Left forelimb (tissue), 1 donor: ENCODE data around the gene PRKG1.

ENCODE experiments used
- DNase-seq: peaks from one replicate; pipeline ENCODE4 v3.0.0-alpha.2; 2018; ENCODE audit warnings: low spot score

PRKG1 gene

DNA sequence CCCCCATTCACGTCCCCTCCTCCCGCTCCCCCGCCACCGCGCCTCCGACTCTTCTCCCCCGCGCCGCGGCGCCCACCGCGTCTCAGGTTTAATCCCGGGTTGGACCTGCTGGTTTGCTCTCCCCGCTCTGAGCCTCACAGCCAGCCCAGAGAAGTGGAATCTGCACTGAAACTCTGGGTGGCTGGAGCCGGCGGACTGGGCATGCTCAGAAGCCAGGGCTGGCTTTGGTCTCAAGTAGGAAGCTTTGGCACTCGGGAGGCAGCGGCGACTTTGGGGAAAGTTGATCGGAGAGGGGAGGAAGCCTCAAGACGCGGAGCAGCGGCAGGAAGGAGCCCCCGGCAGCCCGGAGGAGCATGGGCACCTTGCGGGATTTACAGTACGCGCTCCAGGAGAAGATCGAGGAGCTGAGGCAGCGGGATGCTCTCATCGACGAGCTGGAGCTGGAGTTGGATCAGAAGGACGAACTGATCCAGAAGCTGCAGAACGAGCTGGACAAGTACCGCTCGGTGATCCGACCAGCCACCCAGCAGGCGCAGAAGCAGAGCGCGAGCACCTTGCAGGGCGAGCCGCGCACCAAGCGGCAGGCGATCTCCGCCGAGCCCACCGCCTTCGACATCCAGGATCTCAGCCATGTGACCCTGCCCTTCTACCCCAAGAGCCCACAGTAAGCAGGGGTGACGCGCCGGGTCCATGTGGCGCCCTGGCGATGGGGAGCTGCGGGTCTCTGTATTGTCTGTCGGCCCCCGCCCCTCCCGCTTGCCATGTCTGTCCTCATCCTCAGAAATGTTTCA lies at the start of gene PRKG1:
Gene PRKG1, plus strand, starts transcription at position 250 of the 791 bp plus-strand sequence.
- DNase-seq = peak; percentile 88

- DNase-seq = no peak
Measured at GRCh38 chr10:51028420-51028819, 45.9 kb upstream of the PRKG1 start.

GRCh38 chr10:51029172-51029641 lies 45.1 kb upstream of the PRKG1 start:
- DNase-seq = no peak

- DNase-seq = no peak
Measured at GRCh38 chr10:51030480-51030879, 43.8 kb upstream of the PRKG1 start.

- no peak for DNase-seq
Measured at GRCh38 chr10:51031950-51032349, 42.3 kb upstream of the PRKG1 start.

DNA sequence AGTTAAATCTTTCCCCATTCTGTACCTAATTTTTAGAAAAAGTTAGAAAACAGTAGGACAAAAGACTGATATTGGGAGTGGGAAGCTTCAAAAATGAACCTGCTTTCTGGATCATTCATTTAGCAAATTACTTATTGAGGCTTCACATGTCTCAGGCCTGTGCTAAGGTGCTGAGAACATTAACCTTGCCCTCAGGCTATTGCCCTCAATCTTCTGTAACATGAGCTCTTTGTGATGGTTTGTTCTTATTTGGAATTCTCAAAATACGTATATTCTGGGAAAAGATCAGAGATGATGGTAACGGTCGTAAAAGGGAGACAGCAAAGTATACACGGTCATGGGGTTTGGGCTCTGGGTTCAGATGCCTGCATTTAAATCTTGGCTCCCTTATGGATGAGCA lies 39.5 kb upstream of the PRKG1 start:
- DNase-seq = no peak

DNA sequence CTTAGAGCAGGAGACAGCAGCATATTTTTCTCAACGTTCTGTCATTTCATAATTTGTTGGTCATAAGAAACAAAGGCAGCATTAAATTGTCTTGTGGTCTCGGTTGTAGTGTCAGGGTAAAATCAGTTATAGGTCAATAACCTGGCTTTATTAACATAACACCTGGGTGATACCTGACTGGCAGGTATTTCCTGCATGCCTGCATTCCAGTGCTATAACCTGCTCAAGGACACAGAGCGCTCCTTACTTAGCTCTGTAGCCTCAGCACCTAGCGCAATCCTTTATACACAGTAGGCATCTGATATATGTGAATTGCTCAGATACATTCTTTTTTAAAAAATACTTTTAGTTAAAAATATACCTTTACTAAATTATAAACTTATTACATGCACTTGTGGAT lies 38.9 kb upstream of the PRKG1 start:
- no peak for DNase-seq

- no peak for DNase-seq
Measured at GRCh38 chr10:51045871-51046270, 28.4 kb upstream of the PRKG1 start.

- no peak for DNase-seq
Measured at GRCh38 chr10:51046654-51047053, 27.6 kb upstream of the PRKG1 start.

DNA sequence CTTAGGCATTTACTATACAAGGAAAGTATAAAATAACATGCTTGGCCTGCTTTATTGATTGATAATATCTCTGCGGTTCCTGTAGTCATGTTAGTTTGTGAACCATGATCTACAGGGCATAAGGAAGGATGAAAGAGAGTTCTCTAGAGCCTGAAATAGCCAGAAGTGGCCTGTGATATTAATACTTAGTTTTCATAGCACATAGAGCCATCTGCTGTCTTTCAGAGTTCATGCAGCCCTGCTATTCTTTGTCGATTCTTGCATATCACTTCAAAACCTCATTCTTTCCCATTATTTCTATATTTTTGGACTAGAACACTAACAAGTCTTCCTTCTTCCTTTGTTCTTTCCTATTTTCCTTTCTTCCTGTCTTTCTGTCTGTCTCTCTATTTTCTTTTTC lies 26.4 kb upstream of the PRKG1 start:
- no peak for DNase-seq

GRCh38 chr10:51048792-51049191 lies 25.5 kb upstream of the PRKG1 start:
- DNase-seq = no peak

GRCh38 chr10:51052163-51052562 lies 22.1 kb upstream of the PRKG1 start:
- DNase-seq = no peak

- no peak for DNase-seq
Measured at GRCh38 chr10:51057925-51058324, 16.4 kb upstream of the PRKG1 start.

DNA sequence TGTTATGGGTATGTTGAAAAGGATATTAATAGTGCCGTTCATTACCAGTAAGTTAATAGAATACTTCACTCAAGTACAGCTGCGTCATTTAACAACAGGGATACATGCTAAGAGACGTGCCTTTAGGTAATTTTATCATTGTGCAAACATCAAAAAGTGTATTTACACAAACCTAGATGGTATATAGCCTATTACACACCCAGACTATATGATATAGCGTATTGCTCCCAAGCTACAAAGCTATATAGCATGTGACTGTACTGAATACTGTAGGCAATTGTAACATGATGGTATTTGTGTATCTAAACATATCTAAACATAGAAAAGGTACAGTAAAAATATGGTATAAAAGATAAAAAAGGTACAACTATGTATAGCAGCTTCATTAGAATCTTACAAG lies 11.1 kb upstream of the PRKG1 start:
- DNase-seq = no peak

GRCh38 chr10:51063659-51064535 lies 10.4 kb upstream of the PRKG1 start:
- no peak for DNase-seq

- no peak for DNase-seq
Measured at GRCh38 chr10:51066231-51066630, 8.1 kb upstream of the PRKG1 start.

DNA sequence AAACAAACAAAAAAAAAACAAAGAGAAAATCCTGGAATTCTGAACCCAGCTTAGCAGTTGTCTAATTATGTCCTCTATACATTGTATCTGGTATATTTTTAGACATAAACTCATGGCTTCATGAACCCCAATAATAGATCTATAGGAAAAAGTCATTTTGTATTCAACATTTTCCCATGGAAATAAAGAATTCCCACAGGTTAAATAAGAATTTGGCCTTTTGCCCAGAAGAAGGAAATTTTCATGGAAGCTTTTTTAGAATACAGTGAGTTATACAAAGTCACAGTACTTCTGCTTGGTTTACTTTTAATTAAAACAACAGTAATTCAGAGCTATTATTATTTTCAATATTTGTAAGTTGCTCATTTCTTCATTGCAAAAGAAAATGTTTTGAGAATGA lies 2.1 kb upstream of the PRKG1 start:
- DNase-seq = no peak

- no peak for DNase-seq
Measured at GRCh38 chr10:51072921-51073434, 1.3 kb upstream of the PRKG1 start.

GRCh38 chr10:51073453-51074237 lies 642 bp upstream of the PRKG1 start:
- peak; percentile 72 for DNase-seq

DNA sequence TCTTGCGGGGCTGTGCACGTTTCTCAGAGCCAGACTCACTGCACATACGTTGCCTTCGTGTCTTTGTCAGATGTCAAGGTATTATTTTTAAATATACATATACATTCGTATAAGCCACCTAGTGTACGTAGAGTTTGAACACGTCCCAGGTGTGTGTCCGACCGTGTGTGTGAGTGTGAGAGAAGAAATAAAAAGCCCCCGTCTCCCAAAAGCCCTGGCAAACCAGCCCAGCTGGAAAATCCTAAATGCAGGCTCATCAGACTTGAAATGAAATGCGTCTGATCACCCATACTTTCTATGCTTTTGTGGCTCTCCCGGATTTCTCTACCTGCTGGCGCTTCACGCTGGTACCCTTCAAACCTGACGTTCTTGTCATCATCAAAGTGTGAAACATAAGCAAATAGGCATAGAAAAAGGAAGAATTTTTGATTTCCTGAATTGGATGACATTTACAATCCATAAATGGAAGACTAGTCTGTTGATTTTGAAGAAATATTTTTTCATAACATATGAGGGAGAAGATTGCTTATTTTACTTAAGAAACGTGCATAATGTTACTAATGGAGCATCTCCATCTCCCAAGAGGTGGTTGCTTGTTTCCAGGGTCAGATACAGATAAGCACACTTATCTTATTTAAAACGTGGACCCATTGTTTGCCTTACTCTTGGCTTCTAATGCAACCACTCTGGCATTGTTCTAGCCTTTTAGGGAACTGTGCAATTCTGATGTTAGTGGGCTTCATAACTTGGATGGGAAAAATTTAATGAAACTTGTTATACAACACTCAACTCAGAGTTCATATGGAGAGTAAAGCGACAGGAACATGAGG lies 971 bp downstream of the PRKG1 start:
- no peak for DNase-seq

- DNase-seq = no peak
Measured at GRCh38 chr10:51075873-51076229, 1.6 kb downstream of the PRKG1 start.
